Osteoblast (primary cell): Measurements from ENCODE around the gene SLC22A7. TPM values are rescaled to one million over a fixed set of nuclear protein-coding genes. Genes with fewer than 3 reads are reported as not detected.

ENCODE experiments used
- DNase-seq: peaks from one replicate; pipeline ENCODE4 v3.0.0; 2011; ENCODE audit warnings: low spot score, mixed read lengths; ENCODE audit not compliant: insufficient read length; ENCODE audit errors: missing footprints
- H2AFZ ChIP-seq: 2 replicates; pipeline ENCODE4 v1.6.0; 2011; ENCODE audit warnings: mild to moderate bottlenecking, low read length
- H3K27ac ChIP-seq: 2 replicates; pipeline ENCODE4 v1.5.1; 2011; ENCODE audit warnings: mild to moderate bottlenecking, low read depth, low read length, moderate library complexity
- H3K27me3 ChIP-seq: 2 replicates; pipeline ENCODE4 v1.6.0; 2012; ENCODE audit warnings: mild to moderate bottlenecking, control low read depth, inconsistent platforms, low read length, moderate library complexity; ENCODE audit not compliant: insufficient read depth
- H3K36me3 ChIP-seq: 2 replicates; pipeline ENCODE4 v1.5.1; 2011; ENCODE audit warnings: mild to moderate bottlenecking, low read length, control low read depth, moderate library complexity; ENCODE audit not compliant: insufficient read depth
- H3K4me1 ChIP-seq: 2 replicates; pipeline ENCODE4 v1.5.1; 2011; ENCODE audit warnings: mild to moderate bottlenecking, low read length, control low read depth, moderate library complexity; ENCODE audit not compliant: insufficient read depth
- H3K4me2 ChIP-seq: 2 replicates; pipeline ENCODE4 v1.6.0; 2011; ENCODE audit warnings: mild to moderate bottlenecking, low read length; ENCODE audit not compliant: insufficient read depth
- H3K4me3 ChIP-seq: fragments of 200-600 bp; sonication (generic); 3 replicates; pipeline ENCODE4 v1.5.1; 2012; ENCODE audit warnings: mild to moderate bottlenecking, low read length, inconsistent platforms; ENCODE audit not compliant: insufficient read depth
- H3K79me2 ChIP-seq: 2 replicates; pipeline ENCODE4 v1.6.0; 2012; ENCODE audit warnings: mild to moderate bottlenecking, low read length, control low read depth, inconsistent platforms; ENCODE audit not compliant: insufficient read depth
- H3K9me3 ChIP-seq: 2 replicates; pipeline ENCODE4 v1.5.1; 2011; ENCODE audit warnings: low read depth, low read length, control low read depth
- H4K20me1 ChIP-seq: 2 replicates; pipeline ENCODE4 v1.6.0; 2012; ENCODE audit warnings: mild to moderate bottlenecking, low read length, control low read depth; ENCODE audit not compliant: insufficient read depth
- total RNA-seq: library from RNA; depleted of rRNA; stranded (reverse); fragments of >200 nt; gene quantifications from 2 replicates; pipeline ENCODE4 v1.2.3, GENCODE V29; 2012
- TF ChIP-seq, protein P1 (sequence below): IDR thresholded peaks from 2 replicates; pipeline ENCODE4 v1.5.1; 2011; ENCODE audit warnings: mild to moderate bottlenecking, low read depth, low read length, moderate library complexity; ENCODE audit errors: extremely low read depth

The SLC22A7 gene
- total RNA-seq, 1 donor = not detected

- Histone ChIP-seq H2AFZ (no peak overlapping the region), H3K9me3 (no peaks in the 10 kb centered on the region), H3K79me2 (no peaks in the 10 kb centered on the region), H4K20me1 (no peaks in the 10 kb centered on the region), H3K27me3 (peaks cover 3% of the 10 kb centered on the region), H3K36me3 (no peaks in the 10 kb centered on the region), H3K4me2 (no peak overlapping the region), H3K27ac (no peak overlapping the region), H3K4me3 (no peak overlapping the region), H3K4me1 (peaks cover 10% of the 10 kb centered on the region)
- TF ChIP-seq, protein P1, sequence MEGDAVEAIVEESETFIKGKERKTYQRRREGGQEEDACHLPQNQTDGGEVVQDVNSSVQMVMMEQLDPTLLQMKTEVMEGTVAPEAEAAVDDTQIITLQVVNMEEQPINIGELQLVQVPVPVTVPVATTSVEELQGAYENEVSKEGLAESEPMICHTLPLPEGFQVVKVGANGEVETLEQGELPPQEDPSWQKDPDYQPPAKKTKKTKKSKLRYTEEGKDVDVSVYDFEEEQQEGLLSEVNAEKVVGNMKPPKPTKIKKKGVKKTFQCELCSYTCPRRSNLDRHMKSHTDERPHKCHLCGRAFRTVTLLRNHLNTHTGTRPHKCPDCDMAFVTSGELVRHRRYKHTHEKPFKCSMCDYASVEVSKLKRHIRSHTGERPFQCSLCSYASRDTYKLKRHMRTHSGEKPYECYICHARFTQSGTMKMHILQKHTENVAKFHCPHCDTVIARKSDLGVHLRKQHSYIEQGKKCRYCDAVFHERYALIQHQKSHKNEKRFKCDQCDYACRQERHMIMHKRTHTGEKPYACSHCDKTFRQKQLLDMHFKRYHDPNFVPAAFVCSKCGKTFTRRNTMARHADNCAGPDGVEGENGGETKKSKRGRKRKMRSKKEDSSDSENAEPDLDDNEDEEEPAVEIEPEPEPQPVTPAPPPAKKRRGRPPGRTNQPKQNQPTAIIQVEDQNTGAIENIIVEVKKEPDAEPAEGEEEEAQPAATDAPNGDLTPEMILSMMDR = no peak
- DNase-seq = no peak
Measured at GRCh38 chr6:43310624-43311023, 12.6 kb downstream of the SLC22A7 start.

DNA sequence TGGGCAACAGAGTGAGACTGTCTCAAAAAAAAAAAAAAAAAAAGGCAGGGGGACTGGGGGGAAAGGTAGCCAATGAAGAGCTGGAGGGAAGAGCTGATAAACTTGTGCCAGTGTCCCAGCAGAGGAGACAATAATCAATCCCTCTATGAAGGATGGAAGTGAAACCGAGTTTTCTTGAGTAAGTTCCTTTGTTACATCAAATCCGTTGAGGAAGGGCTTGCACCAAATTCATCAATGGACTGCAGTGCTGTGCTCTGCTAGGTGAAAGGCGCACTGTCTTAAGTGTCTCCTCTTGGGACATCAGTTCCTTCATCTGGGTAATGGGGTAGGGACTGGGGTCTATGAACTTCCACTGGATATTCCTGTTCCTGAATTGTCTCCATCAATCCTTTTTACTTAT lies 13.6 kb downstream of the SLC22A7 start:
- TF ChIP-seq, protein P1 = no peak
- H3K4me3 ChIP-seq = no peak overlapping the region
- no peaks in the 10 kb centered on the region for H3K9me3 ChIP-seq
- no peak for DNase-seq
- no peak overlapping the region for H3K27ac ChIP-seq
- H3K4me2 ChIP-seq = no peak overlapping the region
- H3K27me3 ChIP-seq = peaks cover 3% of the 10 kb centered on the region
- H3K4me1 ChIP-seq = peaks cover 10% of the 10 kb centered on the region
- H3K79me2 ChIP-seq = no peaks in the 10 kb centered on the region
- H2AFZ ChIP-seq = no peak overlapping the region
- no peaks in the 10 kb centered on the region for H4K20me1 ChIP-seq
- no peaks in the 10 kb centered on the region for H3K36me3 ChIP-seq

- Histone ChIP-seq H3K4me1 (peaks cover 2% of the 10 kb centered on the region), H2AFZ (no peak overlapping the region), H3K4me2 (no peak overlapping the region), H3K36me3 (no peaks in the 10 kb centered on the region), H3K4me3 (no peak overlapping the region), H3K9me3 (no peaks in the 10 kb centered on the region), H4K20me1 (no peaks in the 10 kb centered on the region), H3K27ac (no peak overlapping the region), H3K79me2 (no peaks in the 10 kb centered on the region), H3K27me3 (peaks cover 3% of the 10 kb centered on the region)
- DNase-seq = no peak
- TF ChIP-seq, protein P1 = no peak
Measured at GRCh38 chr6:43313813-43314212, 15.8 kb downstream of the SLC22A7 start.

DNA sequence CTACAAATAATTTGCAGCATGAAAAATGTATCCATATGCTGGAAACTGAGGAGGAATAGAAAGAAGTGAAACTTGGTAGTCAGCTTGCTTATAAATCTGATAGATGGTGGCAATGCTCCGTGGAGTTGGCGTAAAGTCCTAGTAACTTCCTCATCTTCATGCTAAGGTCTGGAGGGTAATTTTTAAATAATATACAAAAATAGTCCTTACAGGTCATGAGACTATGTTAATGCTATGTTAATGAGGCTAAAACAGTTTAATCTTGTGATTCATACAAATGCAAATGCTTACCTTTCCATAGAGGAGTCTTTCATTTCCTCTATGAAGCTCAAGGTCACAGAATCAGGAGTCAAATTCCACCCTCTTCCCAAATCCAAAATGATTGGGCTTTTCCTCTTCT lies 20.0 kb downstream of the SLC22A7 start:
- Histone ChIP-seq H4K20me1 (no peaks in the 10 kb centered on the region), H3K27me3 (no peaks in the 10 kb centered on the region), H3K4me1 (no peaks in the 10 kb centered on the region), H3K9me3 (no peaks in the 10 kb centered on the region), H3K36me3 (no peaks in the 10 kb centered on the region), H2AFZ (no peak overlapping the region), H3K27ac (no peak overlapping the region), H3K79me2 (no peaks in the 10 kb centered on the region), H3K4me2 (no peak overlapping the region), H3K4me3 (no peak overlapping the region)
- no peak for DNase-seq
- TF ChIP-seq, protein P1 = no peak
